ENCODE results near the gene CST11. TPM values are rescaled to one million over a fixed set of nuclear protein-coding genes. Genes with fewer than 3 reads are reported as not detected.

Gene CST11
- total RNA-seq = not detected

GRCh38 chr20:23452776-23453175, at the start of gene CST11:
TSS of gene CST11 (minus strand) at chr20:23452876. CDS start at chr20:23452811, 65 bp downstream.

GRCh38 chr20:23490817-23491216, 38.1 kb upstream of the CST11 start, which contains the start of gene CST8:
TSS of gene CST8 (plus strand) at chr20:23491117. CDS start at chr20:23491668, 551 bp downstream.

DNA sequence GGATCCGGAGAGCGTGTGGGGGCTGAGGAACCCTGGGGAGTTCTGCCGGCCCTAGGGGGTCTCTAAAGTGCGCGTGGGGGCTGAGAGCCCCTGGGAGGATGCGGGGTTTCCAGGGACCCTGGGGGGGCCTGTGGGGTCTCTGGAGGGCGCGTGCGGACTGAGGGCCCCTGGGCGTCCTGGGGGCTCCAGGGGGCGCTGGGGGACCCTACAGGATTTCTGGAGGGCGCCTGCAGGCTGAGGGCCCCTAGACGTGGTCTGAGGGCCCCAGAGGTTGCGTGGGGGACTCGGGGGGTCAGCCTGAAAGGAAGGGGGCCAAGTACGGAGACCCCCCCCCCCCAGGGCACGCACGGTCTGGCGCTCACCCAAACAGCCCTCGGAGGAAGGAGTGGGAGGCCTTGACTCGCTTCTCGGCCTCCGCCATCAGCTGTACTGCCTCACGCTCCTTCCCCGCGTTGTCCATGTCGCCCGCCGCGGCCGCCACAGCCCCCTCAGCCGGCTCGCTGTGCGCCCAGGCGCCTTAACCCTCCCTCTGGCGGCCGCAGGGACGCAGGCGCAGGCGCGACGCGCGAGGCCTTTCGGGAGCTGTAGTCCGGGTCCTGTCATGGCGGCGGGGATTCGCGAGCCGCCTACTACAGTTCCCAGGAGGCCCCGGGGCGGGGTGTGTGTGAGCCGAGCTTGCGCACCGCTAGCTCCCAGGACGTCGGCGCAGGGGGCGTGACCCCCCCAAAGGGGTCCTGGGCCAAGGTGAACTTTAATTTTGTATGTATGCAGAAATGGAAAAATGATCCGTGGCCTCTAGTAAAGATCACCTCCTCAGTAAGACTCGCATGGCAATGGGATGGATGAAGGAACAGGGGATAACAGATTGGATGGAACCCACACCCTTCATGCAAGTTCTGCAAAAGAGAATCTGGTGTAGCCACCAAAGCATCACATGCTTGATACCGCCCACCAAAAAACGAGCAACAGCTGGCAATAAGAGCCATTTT, 31.4 kb downstream of the CST11 start, which contains the start of gene NAPB:
Gene NAPB (minus strand): TSS at position 546 of the 989 bp plus-strand sequence. CDS start 86 bp downstream, at position 460.

Small RNA genes lying within 50 kb of the gene (small RNA-seq; reads per million reads assigned to genes)
- not detected for gene RF00019

Other genes starting within 250 kb of the CST11 start
- 13.8 TPM for gene NXT1, start 102.1 kb downstream of the CST11 start, total RNA-seq
- 20.1 TPM for gene GZF1, start 90.7 kb downstream of the CST11 start, total RNA-seq
- gene NAPB, start 31.4 kb downstream of the CST11 start, total RNA-seq = 196 TPM
- gene CSTL1, start 13.2 kb downstream of the CST11 start, total RNA-seq = not detected
- gene CST8, start 38.2 kb upstream of the CST11 start, total RNA-seq = not detected
- gene CST9L, start 115.6 kb upstream of the CST11 start, total RNA-seq = not detected
- gene CST9, start 153.0 kb upstream of the CST11 start, total RNA-seq = not detected
- gene CST3, start 185.1 kb upstream of the CST11 start, total RNA-seq = 422 TPM
- not detected for gene CST4, start 236.2 kb upstream of the CST11 start, total RNA-seq

Measured in diencephalon (tissue), 1 donor.